ENCODE results near the gene OR5H15.
"Not testable (repeated sequence)": the region's sequence is repeated elsewhere in the genome, so short reads cannot be mapped to it uniquely, and the experiment has no call there.

Gene OR5H15

GRCh38 chr3:98166396-98166795 lies at the start of gene OR5H15:
Gene OR5H15, plus strand, starts transcription at chr3:98166696. Its CDS starts 2,004 bp downstream, at chr3:98168700.
- in situ Hi-C loops (cut with HindIII; ENCODE audit: low sequenced_read_pairs): no loop called here

GRCh38 chr3:98130421-98130820 lies 36.1 kb upstream of the OR5H15 start, which contains the start of gene OR5H1:
Gene OR5H1, plus strand, starts transcription at chr3:98130721. Its CDS starts 1,977 bp downstream, at chr3:98132698.
- in situ Hi-C loops (cut with HindIII; ENCODE audit: low sequenced_read_pairs): no loop called here

GRCh38 chr3:98136631-98137030 lies 29.9 kb upstream of the OR5H15 start:
- in situ Hi-C loops (cut with HindIII; ENCODE audit: low sequenced_read_pairs): no loop called here

- in situ Hi-C loops (cut with HindIII; ENCODE audit: low sequenced_read_pairs): not testable (repeated sequence)
Measured at GRCh38 chr3:98137826-98138557, 28.5 kb upstream of the OR5H15 start.

GRCh38 chr3:98140531-98140930 lies 26.0 kb upstream of the OR5H15 start:
- in situ Hi-C loops (cut with HindIII; ENCODE audit: low sequenced_read_pairs): no loop called here

GRCh38 chr3:98147179-98147578 lies 19.3 kb upstream of the OR5H15 start, which contains the start of gene OR5H14:
Gene OR5H14, plus strand, starts transcription at chr3:98147479. Its CDS starts 1,907 bp downstream, at chr3:98149386.
- in situ Hi-C loops (cut with HindIII; ENCODE audit: low sequenced_read_pairs): no loop called here

GRCh38 chr3:98148751-98149150 lies 17.7 kb upstream of the OR5H15 start:
- in situ Hi-C loops (cut with HindIII; ENCODE audit: low sequenced_read_pairs): no loop called here

- in situ Hi-C loops (cut with HindIII; ENCODE audit: low sequenced_read_pairs): not testable (repeated sequence)
Measured at GRCh38 chr3:98149456-98149855, 17.0 kb upstream of the OR5H15 start.

- in situ Hi-C loops (cut with HindIII; ENCODE audit: low sequenced_read_pairs): no loop called here
Measured at GRCh38 chr3:98151241-98151640, 15.3 kb upstream of the OR5H15 start.

GRCh38 chr3:98171071-98171470 lies 4.6 kb downstream of the OR5H15 start:
- in situ Hi-C loops (cut with HindIII; ENCODE audit: low sequenced_read_pairs): no loop called here

GRCh38 chr3:98172621-98173020 lies 6.1 kb downstream of the OR5H15 start:
- in situ Hi-C loops (cut with HindIII; ENCODE audit: low sequenced_read_pairs): no loop called here

GRCh38 chr3:98180319-98180890 lies 13.9 kb downstream of the OR5H15 start:
- in situ Hi-C loops (cut with HindIII; ENCODE audit: low sequenced_read_pairs): no loop called here

- in situ Hi-C loops (cut with HindIII; ENCODE audit: low sequenced_read_pairs): no loop called here
Measured at GRCh38 chr3:98182196-98182595, 15.7 kb downstream of the OR5H15 start.

- in situ Hi-C loops (cut with HindIII; ENCODE audit: low sequenced_read_pairs): no loop called here
Measured at GRCh38 chr3:98185180-98185579, 18.7 kb downstream of the OR5H15 start.

GRCh38 chr3:98188545-98188944 lies 22.0 kb downstream of the OR5H15 start:
- in situ Hi-C loops (cut with HindIII; ENCODE audit: low sequenced_read_pairs): no loop called here

GRCh38 chr3:98190911-98191310 lies 24.4 kb downstream of the OR5H15 start:
- in situ Hi-C loops (cut with HindIII; ENCODE audit: low sequenced_read_pairs): not testable (repeated sequence)

- in situ Hi-C loops (cut with HindIII; ENCODE audit: low sequenced_read_pairs): not testable (repeated sequence)
Measured at GRCh38 chr3:98196293-98196692, 29.8 kb downstream of the OR5H15 start.

GRCh38 chr3:98199020-98199419 lies 32.5 kb downstream of the OR5H15 start:
- in situ Hi-C loops (cut with HindIII; ENCODE audit: low sequenced_read_pairs): no loop called here

GRCh38 chr3:98209244-98209643 lies 42.7 kb downstream of the OR5H15 start:
- in situ Hi-C loops (cut with HindIII; ENCODE audit: low sequenced_read_pairs): no loop called here

- in situ Hi-C loops (cut with HindIII; ENCODE audit: low sequenced_read_pairs): no loop called here
Measured at GRCh38 chr3:98213276-98213675, 46.8 kb downstream of the OR5H15 start.

- in situ Hi-C loops (cut with HindIII; ENCODE audit: low sequenced_read_pairs): no loop called here
Measured at GRCh38 chr3:98215051-98215450, 48.6 kb downstream of the OR5H15 start.

Measured in endothelial cell of hepatic sinusoid (primary cell).